HepG2 (cell line): Measurements from ENCODE around the gene C1orf50. TPM values are rescaled to one million over a fixed set of nuclear protein-coding genes. Genes with fewer than 3 reads are reported as not detected.
A peak's percentile ranks its signal among the peaks of the same experiment; 100 is the strongest.

Experiments used
- GATA4 ChIP-seq: sonication (generic); IDR thresholded peaks from 2 replicates; pipeline ENCODE4 v1.6.1; 2016; ENCODE audit warnings: antibody characterized with exemption, low read depth, borderline replicate concordance
- GZF1 ChIP-seq: sonication (generic); formaldehyde crosslinking; IDR thresholded peaks from 2 replicates; pipeline ENCODE4 v1.5.1; 2020; ENCODE audit warnings: mild to moderate bottlenecking, missing genetic modification reagents
- HDAC1 ChIP-seq: sonication (generic); formaldehyde crosslinking; IDR thresholded peaks from 2 replicates; pipeline ENCODE4 v1.5.1; 2020; ENCODE audit warnings: mild to moderate bottlenecking, missing genetic modification reagents
- MTF2 ChIP-seq: sonication (generic); formaldehyde crosslinking; IDR thresholded peaks from 2 replicates; pipeline ENCODE4 v1.5.0; 2020; ENCODE audit warnings: missing genetic modification reagents, borderline replicate concordance
- NFYC ChIP-seq: IDR thresholded peaks from 2 replicates; pipeline ENCODE4 v1.6.1; 2016; ENCODE audit warnings: missing genetic modification reagents, missing compliant biosample characterization
- PHF21A ChIP-seq: sonication (generic); formaldehyde crosslinking; IDR thresholded peaks from 2 replicates; pipeline ENCODE4 v1.5.0; 2020; ENCODE audit warnings: mild to moderate bottlenecking, missing genetic modification reagents
- REXO4 ChIP-seq: sonication (generic); formaldehyde crosslinking; IDR thresholded peaks from 2 replicates; pipeline ENCODE4 v1.8.0; 2022; ENCODE audit warnings: missing genetic modification reagents, mild to moderate bottlenecking, borderline replicate concordance
- TOPORS ChIP-seq: sonication (generic); formaldehyde crosslinking; IDR thresholded peaks from 2 replicates; pipeline ENCODE4 v1.8.0; 2023; ENCODE audit warnings: mild to moderate bottlenecking, missing genetic modification reagents
- ZNF143 ChIP-seq: sonication (generic); formaldehyde crosslinking; IDR thresholded peaks from 2 replicates; pipeline ENCODE4 v1.4.0; 2020; ENCODE audit warnings: missing genetic modification reagents
- ZNF543 ChIP-seq: sonication (generic); formaldehyde crosslinking; IDR thresholded peaks from 2 replicates; pipeline ENCODE4 v1.4.0; 2020; ENCODE audit warnings: mild to moderate bottlenecking, missing genetic modification reagents
- ZNF788 ChIP-seq: sonication (generic); formaldehyde crosslinking; IDR thresholded peaks from 2 replicates; pipeline ENCODE4 v1.5.0; 2020; ENCODE audit warnings: mild to moderate bottlenecking, missing genetic modification reagents, borderline replicate concordance
- ZZZ3 ChIP-seq: sonication (generic); formaldehyde crosslinking; IDR thresholded peaks from 2 replicates; pipeline ENCODE4 v1.4.0; 2020; ENCODE audit warnings: missing genetic modification reagents, mild to moderate bottlenecking, borderline replicate concordance
- polyA plus RNA-seq, 8 experiments: library from polyadenylated mRNA; depleted of rRNA in 3 of 8; stranded (reverse) in 7 of 8; unstranded in 1 of 8; fragments of >200 nt; fragmentation: Illumina TruSeq in 4 of 8; extraction: Trizol in 4 of 8; gene quantifications; 2 replicates each; pipeline versions ENCODE4 v1.2.1 to v1.2.3, GENCODE V29; 2011 to 2016; ENCODE audit warnings: low read depth in 4 of 8, missing spikeins in 1 of 8, mixed read lengths in 1 of 8; ENCODE audit not compliant: insufficient read depth in 1 of 8
- total RNA-seq, 5 experiments: library from RNA; depleted of rRNA; stranded (reverse); fragments of >200 nt; fragmentation: Illumina TruSeq; extraction: Trizol; gene quantifications; 2 replicates each; pipeline ENCODE4 v1.2.3, GENCODE V29; 2016; ENCODE audit warnings: low read depth in 1 of 5
- TF ChIP-seq, protein P1 (sequence below): sonication (generic); formaldehyde crosslinking; IDR thresholded peaks from 2 replicates; pipeline ENCODE4 v1.4.0; 2020; ENCODE audit warnings: missing genetic modification reagents
- TF ChIP-seq, protein P2 (sequence below): sonication (generic); formaldehyde crosslinking; IDR thresholded peaks from 2 replicates; pipeline ENCODE4 v1.4.0; 2020; ENCODE audit warnings: missing genetic modification reagents
- TF ChIP-seq, protein P3 (sequence below): sonication (generic); formaldehyde crosslinking; IDR thresholded peaks from 2 replicates; pipeline ENCODE4 v1.5.1; 2020; ENCODE audit warnings: mild to moderate bottlenecking, missing genetic modification reagents, moderate library complexity
- TF ChIP-seq, protein P4 (sequence below): IDR thresholded peaks from 2 replicates; pipeline ENCODE4 v1.4.0; 2020; ENCODE audit warnings: mild to moderate bottlenecking, missing genetic modification reagents
- TF ChIP-seq, protein P5 (sequence below): sonication (generic); formaldehyde crosslinking; IDR thresholded peaks from 2 replicates; pipeline ENCODE4 v1.5.0; 2020; ENCODE audit warnings: missing genetic modification reagents

C1orf50 gene
- total and polyA plus RNA-seq, 2 of the 13 experiments (the other 11 are each of a cell fraction or from before 2014, with no cell fraction given) = 4.3 to 4.8 TPM

DNA sequence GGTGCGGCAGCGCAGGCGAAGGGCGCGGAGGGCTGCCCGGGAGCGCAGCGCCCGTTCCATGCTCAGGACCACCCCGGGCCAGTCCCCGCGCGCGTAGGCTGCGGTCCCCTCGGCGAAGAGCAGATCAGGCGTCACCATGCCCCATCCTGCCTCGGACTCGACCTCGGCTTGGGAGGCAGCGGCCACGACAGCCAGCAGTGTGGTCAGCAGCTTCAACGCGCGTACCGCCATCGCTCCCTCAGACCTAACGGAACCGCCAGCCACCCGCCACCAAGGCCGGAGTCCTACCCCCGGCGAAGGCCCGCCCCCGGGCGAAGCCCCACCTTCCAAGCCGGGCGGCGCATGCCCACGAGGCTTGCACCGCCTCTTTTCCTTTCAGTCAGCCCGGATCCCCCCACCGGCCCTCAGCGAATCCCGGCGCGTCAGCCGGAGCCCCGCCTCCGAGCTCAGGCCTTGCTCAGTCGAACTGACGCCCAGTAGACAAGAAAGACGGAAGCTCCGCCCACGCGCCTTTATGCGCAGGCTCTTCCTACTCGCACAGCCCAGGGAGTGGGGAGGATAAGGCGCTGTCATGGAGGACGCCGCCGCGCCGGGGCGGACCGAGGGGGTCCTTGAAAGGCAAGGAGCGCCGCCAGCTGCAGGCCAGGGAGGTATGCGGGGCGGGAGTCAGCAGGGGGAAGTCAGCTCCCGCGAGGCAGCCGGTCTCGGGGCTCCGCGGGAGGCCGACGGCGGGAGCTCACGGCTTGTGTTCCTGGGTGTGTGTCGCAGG lies at the start of gene C1orf50, which contains the start of gene P3H1 (continued):
- peak; percentile 83; the same call in 1 of the 2 replicates for TF ChIP-seq MTF2
- peak; percentile 72 for TF ChIP-seq ZNF543 (CRISPR knock-in tag)
- peak; percentile 90 for TF ChIP-seq TOPORS
- TF ChIP-seq, protein P1, sequence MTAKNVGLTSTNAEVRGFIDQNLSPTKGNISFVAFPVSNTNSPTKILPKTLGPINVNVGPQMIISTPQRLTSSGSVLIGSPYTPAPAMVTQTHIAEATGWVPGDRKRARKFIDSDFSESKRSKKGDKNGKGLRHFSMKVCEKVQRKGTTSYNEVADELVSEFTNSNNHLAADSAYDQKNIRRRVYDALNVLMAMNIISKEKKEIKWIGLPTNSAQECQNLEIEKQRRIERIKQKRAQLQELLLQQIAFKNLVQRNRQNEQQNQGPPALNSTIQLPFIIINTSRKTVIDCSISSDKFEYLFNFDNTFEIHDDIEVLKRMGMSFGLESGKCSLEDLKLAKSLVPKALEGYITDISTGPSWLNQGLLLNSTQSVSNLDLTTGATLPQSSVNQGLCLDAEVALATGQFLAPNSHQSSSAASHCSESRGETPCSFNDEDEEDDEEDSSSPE (CRISPR knock-in tag) = peak; percentile 42
- TF ChIP-seq, protein P2, sequence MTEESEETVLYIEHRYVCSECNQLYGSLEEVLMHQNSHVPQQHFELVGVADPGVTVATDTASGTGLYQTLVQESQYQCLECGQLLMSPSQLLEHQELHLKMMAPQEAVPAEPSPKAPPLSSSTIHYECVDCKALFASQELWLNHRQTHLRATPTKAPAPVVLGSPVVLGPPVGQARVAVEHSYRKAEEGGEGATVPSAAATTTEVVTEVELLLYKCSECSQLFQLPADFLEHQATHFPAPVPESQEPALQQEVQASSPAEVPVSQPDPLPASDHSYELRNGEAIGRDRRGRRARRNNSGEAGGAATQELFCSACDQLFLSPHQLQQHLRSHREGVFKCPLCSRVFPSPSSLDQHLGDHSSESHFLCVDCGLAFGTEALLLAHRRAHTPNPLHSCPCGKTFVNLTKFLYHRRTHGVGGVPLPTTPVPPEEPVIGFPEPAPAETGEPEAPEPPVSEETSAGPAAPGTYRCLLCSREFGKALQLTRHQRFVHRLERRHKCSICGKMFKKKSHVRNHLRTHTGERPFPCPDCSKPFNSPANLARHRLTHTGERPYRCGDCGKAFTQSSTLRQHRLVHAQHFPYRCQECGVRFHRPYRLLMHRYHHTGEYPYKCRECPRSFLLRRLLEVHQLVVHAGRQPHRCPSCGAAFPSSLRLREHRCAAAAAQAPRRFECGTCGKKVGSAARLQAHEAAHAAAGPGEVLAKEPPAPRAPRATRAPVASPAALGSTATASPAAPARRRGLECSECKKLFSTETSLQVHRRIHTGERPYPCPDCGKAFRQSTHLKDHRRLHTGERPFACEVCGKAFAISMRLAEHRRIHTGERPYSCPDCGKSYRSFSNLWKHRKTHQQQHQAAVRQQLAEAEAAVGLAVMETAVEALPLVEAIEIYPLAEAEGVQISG (CRISPR knock-in tag) = peak; percentile 77
- no peak for TF ChIP-seq ZNF143 (CRISPR knock-in tag)
- TF ChIP-seq ZNF788 (CRISPR knock-in tag) = peak; percentile 29; the same call in 1 of the 2 replicates
- TF ChIP-seq, protein P3, sequence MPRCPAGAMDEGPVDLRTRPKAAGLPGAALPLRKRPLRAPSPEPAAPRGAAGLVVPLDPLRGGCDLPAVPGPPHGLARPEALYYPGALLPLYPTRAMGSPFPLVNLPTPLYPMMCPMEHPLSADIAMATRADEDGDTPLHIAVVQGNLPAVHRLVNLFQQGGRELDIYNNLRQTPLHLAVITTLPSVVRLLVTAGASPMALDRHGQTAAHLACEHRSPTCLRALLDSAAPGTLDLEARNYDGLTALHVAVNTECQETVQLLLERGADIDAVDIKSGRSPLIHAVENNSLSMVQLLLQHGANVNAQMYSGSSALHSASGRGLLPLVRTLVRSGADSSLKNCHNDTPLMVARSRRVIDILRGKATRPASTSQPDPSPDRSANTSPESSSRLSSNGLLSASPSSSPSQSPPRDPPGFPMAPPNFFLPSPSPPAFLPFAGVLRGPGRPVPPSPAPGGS (CRISPR knock-in tag) = peak; percentile 3; the same call in 1 of the 2 replicates
- TF ChIP-seq HDAC1 = peak; percentile 81
- peak; percentile 37; the same call in 1 of the 2 replicates for TF ChIP-seq GATA4
- TF ChIP-seq NFYC (CRISPR knock-in tag) = peak; percentile 50
- TF ChIP-seq ZZZ3 (CRISPR knock-in tag) = peak; percentile 70; the same call in 1 of the 2 replicates
- peak; percentile 86 for TF ChIP-seq GZF1
- TF ChIP-seq REXO4 (CRISPR knock-in tag) = no peak
- TF ChIP-seq, protein P4, sequence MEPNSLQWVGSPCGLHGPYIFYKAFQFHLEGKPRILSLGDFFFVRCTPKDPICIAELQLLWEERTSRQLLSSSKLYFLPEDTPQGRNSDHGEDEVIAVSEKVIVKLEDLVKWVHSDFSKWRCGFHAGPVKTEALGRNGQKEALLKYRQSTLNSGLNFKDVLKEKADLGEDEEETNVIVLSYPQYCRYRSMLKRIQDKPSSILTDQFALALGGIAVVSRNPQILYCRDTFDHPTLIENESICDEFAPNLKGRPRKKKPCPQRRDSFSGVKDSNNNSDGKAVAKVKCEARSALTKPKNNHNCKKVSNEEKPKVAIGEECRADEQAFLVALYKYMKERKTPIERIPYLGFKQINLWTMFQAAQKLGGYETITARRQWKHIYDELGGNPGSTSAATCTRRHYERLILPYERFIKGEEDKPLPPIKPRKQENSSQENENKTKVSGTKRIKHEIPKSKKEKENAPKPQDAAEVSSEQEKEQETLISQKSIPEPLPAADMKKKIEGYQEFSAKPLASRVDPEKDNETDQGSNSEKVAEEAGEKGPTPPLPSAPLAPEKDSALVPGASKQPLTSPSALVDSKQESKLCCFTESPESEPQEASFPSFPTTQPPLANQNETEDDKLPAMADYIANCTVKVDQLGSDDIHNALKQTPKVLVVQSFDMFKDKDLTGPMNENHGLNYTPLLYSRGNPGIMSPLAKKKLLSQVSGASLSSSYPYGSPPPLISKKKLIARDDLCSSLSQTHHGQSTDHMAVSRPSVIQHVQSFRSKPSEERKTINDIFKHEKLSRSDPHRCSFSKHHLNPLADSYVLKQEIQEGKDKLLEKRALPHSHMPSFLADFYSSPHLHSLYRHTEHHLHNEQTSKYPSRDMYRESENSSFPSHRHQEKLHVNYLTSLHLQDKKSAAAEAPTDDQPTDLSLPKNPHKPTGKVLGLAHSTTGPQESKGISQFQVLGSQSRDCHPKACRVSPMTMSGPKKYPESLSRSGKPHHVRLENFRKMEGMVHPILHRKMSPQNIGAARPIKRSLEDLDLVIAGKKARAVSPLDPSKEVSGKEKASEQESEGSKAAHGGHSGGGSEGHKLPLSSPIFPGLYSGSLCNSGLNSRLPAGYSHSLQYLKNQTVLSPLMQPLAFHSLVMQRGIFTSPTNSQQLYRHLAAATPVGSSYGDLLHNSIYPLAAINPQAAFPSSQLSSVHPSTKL (CRISPR knock-in tag) = peak; percentile 40; the same call in 1 of the 2 replicates
- TF ChIP-seq, protein P5, sequence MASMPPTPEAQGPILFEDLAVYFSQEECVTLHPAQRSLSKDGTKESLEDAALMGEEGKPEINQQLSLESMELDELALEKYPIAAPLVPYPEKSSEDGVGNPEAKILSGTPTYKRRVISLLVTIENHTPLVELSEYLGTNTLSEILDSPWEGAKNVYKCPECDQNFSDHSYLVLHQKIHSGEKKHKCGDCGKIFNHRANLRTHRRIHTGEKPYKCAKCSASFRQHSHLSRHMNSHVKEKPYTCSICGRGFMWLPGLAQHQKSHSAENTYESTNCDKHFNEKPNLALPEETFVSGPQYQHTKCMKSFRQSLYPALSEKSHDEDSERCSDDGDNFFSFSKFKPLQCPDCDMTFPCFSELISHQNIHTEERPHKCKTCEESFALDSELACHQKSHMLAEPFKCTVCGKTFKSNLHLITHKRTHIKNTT (CRISPR knock-in tag) = no peak
- TF ChIP-seq PHF21A (CRISPR knock-in tag) = peak; percentile 26; the same call in 1 of the 2 replicates
